Vagina (tissue), 2 donors: Measurements from ENCODE around the gene CUX1. TPM values are rescaled to one million over a fixed set of nuclear protein-coding genes. Genes with fewer than 3 reads are reported as not detected.

ENCODE experiments used
- DNase-seq, 2 donors: peaks; one replicate each; pipeline ENCODE4 v3.0.0-alpha.2; 2017; ENCODE audit errors: extremely low spot score in 2 of 2
- H3K27ac ChIP-seq: fragments of 200-600 bp; sonication (generic); one replicate; pipeline ENCODE4 v1.5.1; 2019
- H3K27me3 ChIP-seq: fragments of 200-600 bp; sonication (generic); one replicate; pipeline ENCODE4 v1.5.1; 2019
- H3K36me3 ChIP-seq, 2 donors: fragments of 200-600 bp; sonication (generic); one replicate each; pipeline ENCODE4 v1.5.1; 2017 to 2019
- H3K4me1 ChIP-seq: fragments of 200-600 bp; sonication (generic); one replicate; pipeline ENCODE4 v1.5.1; 2019
- H3K4me3 ChIP-seq, 2 donors: fragments of 200-600 bp; sonication (generic); 1 replicate in 1 of 2; 2 replicates in 1 of 2; pipeline ENCODE4 v1.5.1; 2016 to 2019
- H3K9me3 ChIP-seq: fragments of 200-600 bp; sonication (generic); one replicate; pipeline ENCODE4 v1.5.1; 2019
- CTCF ChIP-seq, 3 experiments: fragments of 450-650 bp in 2 of 3; fragments of 200-600 bp in 1 of 3; sonication (generic) in 1 of 3; IDR thresholded peaks; one replicate each; pipeline ENCODE4 v1.5.1; 2017 to 2019; ENCODE audit warnings: antibody characterized with exemption in 3 of 3, mild to moderate bottlenecking in 2 of 3, moderate library complexity in 2 of 3
- POLR2A ChIP-seq, 2 donors: fragments of 450-650 bp; IDR thresholded peaks; one replicate each; pipeline ENCODE4 v1.6.1; 2017; ENCODE audit warnings: antibody characterized with exemption in 2 of 2, mild to moderate bottlenecking in 2 of 2, moderate library complexity in 2 of 2
- POLR2AphosphoS5 ChIP-seq, 2 donors: sonication (generic); formaldehyde crosslinking; IDR thresholded peaks; one replicate each; pipeline ENCODE4 v1.9.0; 2017; ENCODE audit warnings: antibody characterized with exemption in 2 of 2, mild to moderate bottlenecking in 2 of 2, low read depth in 1 of 2; ENCODE audit not compliant: insufficient read depth in 1 of 2
- intact Hi-C: fragments of 100-400 bp; cut with DNase I; formaldehyde crosslinking; loops from one replicate; pipeline ENCODE4 v1.15.1; 2023
- total RNA-seq: library from RNA; depleted of rRNA; stranded (reverse); fragments of >200 nt; gene quantifications from one replicate; pipeline ENCODE4 v1.2.3, GENCODE V29; 2016

Gene CUX1
- total RNA-seq, 1 donor from 2014 or later = 65.3 TPM

- no peaks in the 10 kb centered on the region for H3K9me3 ChIP-seq
- no peaks in the 10 kb centered on the region for H3K36me3 ChIP-seq
- no peak overlapping the region for H3K4me3 ChIP-seq
- H3K4me1 ChIP-seq = peaks cover 7% of the 10 kb centered on the region
- no peak for DNase-seq
- no peak overlapping the region for H3K27ac ChIP-seq
- no peaks in the 10 kb centered on the region for H3K27me3 ChIP-seq
- intact Hi-C loops = no loop called here
- TF ChIP-seq POLR2AphosphoS5 (IDR thresholded peaks at IDR 0.05; ENCODE audit: insufficient read depth in 1 of 2, low read depth in 1 of 2) (no peak), CTCF (IDR thresholded peaks at IDR 0.05) (no peak), POLR2A (IDR thresholded peaks at IDR 0.05) (no peak)
Observed at GRCh38 chr7:101976411-101976810, 159.0 kb downstream of the CUX1 start.

GRCh38 chr7:101977249-101977648 lies 159.8 kb downstream of the CUX1 start:
- H3K27me3 ChIP-seq = no peaks in the 10 kb centered on the region
- no peaks in the 10 kb centered on the region for H3K9me3 ChIP-seq
- intact Hi-C loops = no loop called here
- no peak for TF ChIP-seq POLR2A (IDR thresholded peaks at IDR 0.05)
- TF ChIP-seq POLR2AphosphoS5 (IDR thresholded peaks at IDR 0.05; ENCODE audit: insufficient read depth in 1 of 2, low read depth in 1 of 2) = no peak
- no peak for TF ChIP-seq CTCF (IDR thresholded peaks at IDR 0.05)
- peaks cover 7% of the 10 kb centered on the region for H3K4me1 ChIP-seq
- DNase-seq = no peak
- no peak overlapping the region for H3K4me3 ChIP-seq
- H3K27ac ChIP-seq = no peak overlapping the region
- H3K36me3 ChIP-seq = no peaks in the 10 kb centered on the region

- no peak overlapping the region for H3K27ac ChIP-seq
- intact Hi-C loops = no loop called here
- H3K4me3 ChIP-seq = no peak overlapping the region
- H3K36me3 ChIP-seq = no peaks in the 10 kb centered on the region
- TF ChIP-seq POLR2A (IDR thresholded peaks at IDR 0.05) (no peak), POLR2AphosphoS5 (IDR thresholded peaks at IDR 0.05; ENCODE audit: insufficient read depth in 1 of 2, low read depth in 1 of 2) (no peak), CTCF (IDR thresholded peaks at IDR 0.05) (no peak)
- H3K4me1 ChIP-seq = no peaks in the 10 kb centered on the region
- DNase-seq = no peak
- H3K27me3 ChIP-seq = no peaks in the 10 kb centered on the region
- H3K9me3 ChIP-seq = no peaks in the 10 kb centered on the region
Observed at GRCh38 chr7:101978683-101979082, 161.3 kb downstream of the CUX1 start.

GRCh38 chr7:101983147-101983811 lies 165.9 kb downstream of the CUX1 start:
- Histone ChIP-seq H3K4me3 (no peak overlapping the region), H3K36me3 (no peaks in the 10 kb centered on the region), H3K27me3 (no peaks in the 10 kb centered on the region), H3K27ac (no peak overlapping the region), H3K9me3 (no peaks in the 10 kb centered on the region), H3K4me1 (no peaks in the 10 kb centered on the region)
- intact Hi-C loops = no loop called here
- TF ChIP-seq POLR2AphosphoS5 (IDR thresholded peaks at IDR 0.05; ENCODE audit: insufficient read depth in 1 of 2, low read depth in 1 of 2) (no peak), POLR2A (IDR thresholded peaks at IDR 0.05) (no peak), CTCF (IDR thresholded peaks at IDR 0.05) (no peak)
- DNase-seq = no peak

- no peak overlapping the region for H3K27ac ChIP-seq
- no peak overlapping the region for H3K4me3 ChIP-seq
- intact Hi-C loops = no loop called here
Observed at GRCh38 chr7:101984133-101984879, 166.9 kb downstream of the CUX1 start.

More at GRCh38 chr7:101984133-101984879, 166.9 kb downstream of the CUX1 start:
- DNase-seq = no peak
- H3K36me3 ChIP-seq = no peaks in the 10 kb centered on the region
- no peaks in the 10 kb centered on the region for H3K9me3 ChIP-seq
- TF ChIP-seq POLR2AphosphoS5 (IDR thresholded peaks at IDR 0.05; ENCODE audit: insufficient read depth in 1 of 2, low read depth in 1 of 2) (no peak), POLR2A (IDR thresholded peaks at IDR 0.05) (no peak), CTCF (IDR thresholded peaks at IDR 0.05) (no peak)
- H3K27me3 ChIP-seq = no peaks in the 10 kb centered on the region
- no peaks in the 10 kb centered on the region for H3K4me1 ChIP-seq
